ENCODE data around the gene OR10G4.
"Not testable (repeated sequence)": the region's sequence is repeated elsewhere in the genome, so short reads cannot be mapped to it uniquely, and the experiment has no call there.

The OR10G4 gene, protein sequence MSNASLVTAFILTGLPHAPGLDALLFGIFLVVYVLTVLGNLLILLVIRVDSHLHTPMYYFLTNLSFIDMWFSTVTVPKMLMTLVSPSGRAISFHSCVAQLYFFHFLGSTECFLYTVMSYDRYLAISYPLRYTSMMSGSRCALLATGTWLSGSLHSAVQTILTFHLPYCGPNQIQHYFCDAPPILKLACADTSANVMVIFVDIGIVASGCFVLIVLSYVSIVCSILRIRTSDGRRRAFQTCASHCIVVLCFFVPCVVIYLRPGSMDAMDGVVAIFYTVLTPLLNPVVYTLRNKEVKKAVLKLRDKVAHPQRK

DNA sequence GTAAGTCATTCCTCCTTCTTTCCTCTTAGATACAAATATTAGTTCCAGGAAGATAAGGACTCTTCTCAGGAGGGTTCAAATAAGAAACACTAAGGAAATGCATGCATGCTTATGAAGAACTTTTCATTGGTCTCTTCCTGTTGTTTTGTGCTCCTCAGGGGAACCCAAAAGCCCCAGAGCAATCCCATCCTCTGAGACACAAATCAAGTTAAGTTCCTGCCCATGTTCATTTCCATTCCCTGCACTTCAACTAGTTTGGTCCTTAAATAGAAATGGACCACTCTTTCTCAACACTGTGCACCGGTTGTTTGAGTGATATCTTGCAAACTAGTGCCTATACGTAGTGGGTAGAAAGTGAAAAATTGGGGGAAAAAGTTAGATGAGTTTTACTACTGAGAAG is at the start of gene OR10G4:
Gene OR10G4 (plus strand): TSS at position 301 of the 400 bp plus-strand sequence. CDS start 2,578 bp downstream, outside the sequence.
- no peak for DNase-seq

DNA sequence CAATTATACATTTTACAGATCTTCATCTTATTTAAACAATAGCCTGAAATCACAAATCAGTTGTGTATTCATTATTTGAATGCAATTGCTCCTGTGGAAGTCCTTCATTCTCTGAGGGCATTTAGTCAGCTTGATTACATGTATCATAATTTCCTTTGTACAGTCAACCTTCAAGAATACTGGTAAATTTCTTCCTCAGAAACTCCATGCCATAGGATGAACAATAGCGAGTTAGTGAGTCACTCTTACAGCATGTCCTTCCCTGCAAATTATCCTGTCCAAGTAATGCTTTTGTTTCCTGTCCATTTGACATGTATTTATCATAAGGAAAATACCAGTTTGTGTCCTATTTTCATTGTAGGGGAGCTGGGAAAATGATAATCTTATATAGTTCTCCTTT is 39.0 kb upstream of the OR10G4 start:
- DNase-seq: no peak

DNA sequence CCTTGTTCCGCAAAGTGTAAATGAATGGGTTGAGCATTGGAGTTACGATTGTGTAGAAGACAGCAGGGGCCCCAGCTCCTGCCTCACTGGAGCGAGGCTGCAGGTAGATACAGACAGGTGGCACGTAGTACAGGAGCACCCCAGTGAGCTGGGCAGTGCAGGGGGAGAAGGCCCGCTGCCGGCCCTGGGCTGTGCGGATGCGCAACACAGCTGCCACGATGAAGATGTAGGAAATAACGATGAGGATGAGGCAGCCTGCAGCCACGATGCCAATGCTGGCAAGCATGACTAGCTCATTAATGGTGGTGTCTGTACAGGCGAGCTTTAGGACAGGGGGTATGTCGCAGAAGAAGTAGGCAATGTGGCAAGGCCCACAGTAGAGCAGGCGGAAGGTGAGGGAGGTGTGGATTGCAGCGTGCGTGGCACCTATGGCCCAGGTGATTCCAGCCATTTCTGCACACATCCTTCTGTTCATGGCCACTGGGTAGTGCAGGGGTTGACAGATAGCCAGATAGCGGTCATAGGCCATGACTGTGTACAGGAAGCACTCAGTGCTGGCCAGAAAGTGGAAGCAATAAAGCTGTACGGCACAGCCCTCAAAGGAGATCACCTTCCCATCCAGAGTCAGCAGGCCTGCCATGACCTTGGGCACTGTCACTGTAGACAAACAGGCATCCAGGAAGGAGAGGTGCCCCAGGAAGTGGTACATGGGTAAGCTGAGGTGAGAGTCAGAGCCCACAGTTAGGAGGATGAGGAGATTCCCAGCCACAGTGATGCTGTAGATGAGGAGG is 35.8 kb upstream of the OR10G4 start:
- no peak for DNase-seq

DNA sequence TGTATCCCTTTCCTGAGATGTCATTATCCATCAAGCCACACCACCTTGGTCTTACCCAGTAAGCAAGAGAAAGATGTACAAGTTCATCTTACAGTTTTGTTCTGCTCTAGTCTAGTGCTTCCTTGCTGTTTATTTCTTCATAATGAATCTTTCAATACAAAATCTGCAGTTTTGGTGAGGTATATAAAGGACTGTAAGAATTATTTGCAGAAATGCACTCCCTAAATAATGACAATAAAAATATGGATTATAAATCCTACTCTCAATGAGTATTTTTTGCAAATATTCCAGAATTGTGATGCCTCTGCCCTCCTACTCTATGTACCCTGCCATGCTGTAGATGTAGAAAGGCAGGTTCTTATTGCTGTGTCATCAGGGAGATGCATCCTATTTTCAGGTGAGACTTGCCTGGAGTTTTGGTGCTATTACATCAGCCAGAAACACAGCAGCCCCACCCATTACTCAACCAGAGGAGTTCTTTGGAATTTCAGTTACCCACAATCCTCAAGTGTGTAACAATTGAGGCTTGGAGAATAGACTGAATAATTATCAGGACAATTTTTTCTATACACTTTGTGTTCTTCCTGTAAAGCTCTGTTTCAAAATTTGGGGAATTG is 35.0 kb upstream of the OR10G4 start, which contains the start of gene OR10S1:
Gene OR10S1 (minus strand): TSS at position 51 of the 617 bp plus-strand sequence. CDS start 117 bp downstream, outside the sequence.
- DNase-seq: no peak

DNA sequence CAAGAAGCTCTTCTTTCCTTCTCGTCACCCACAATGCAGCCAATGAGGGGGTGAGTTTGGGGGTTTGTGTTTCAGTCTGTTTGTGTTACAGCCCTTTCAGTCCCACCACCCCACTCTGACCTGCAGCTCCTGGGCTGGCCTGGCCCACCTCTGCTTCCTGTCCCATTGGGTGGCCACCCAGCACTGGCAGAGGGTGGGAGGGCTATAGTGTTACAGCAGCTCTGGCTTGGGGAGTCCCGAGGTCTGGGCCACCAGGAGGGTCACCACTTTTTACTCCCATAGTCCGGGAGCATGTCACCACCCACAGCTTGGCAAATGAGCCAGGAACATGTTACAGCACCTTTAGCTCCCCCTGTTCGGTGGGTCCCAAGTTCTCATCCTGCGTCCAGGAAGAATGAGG is 33.5 kb upstream of the OR10G4 start:
- DNase-seq: no peak

DNA sequence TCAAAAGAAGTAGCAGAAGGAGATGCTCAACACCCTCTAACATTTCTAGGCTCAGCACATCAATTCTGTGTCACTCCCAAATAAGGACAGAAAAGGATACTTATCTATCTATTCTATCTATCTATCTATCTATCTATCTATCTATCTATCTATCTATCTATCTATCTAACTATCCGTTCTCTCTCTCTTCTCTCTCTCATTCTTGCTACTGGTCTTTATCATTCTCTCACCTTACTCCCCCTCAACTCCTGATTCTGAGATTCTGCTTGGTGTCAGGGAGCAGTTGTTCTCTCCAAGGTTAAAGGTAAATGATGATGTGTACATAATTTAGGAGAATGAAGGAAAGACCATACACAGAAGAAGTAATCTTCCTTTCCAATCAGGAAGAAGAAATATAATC is 17.7 kb upstream of the OR10G4 start, which contains the start of gene OR10G6:
Gene OR10G6 (minus strand): TSS at position 43 of the 400 bp plus-strand sequence. CDS start 0 bp downstream, at position 43.
- DNase-seq: no peak

DNA sequence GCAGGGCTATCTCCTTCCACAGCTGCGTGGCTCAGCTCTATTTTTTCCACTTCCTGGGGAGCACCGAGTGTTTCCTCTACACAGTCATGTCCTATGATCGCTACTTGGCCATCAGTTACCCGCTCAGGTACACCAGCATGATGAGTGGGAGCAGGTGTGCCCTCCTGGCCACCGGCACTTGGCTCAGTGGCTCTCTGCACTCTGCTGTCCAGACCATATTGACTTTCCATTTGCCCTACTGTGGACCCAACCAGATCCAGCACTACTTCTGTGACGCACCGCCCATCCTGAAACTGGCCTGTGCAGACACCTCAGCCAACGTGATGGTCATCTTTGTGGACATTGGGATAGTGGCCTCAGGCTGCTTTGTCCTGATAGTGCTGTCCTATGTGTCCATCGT is 3.0 kb downstream of the OR10G4 start:
- DNase-seq: not testable (repeated sequence)

DNA sequence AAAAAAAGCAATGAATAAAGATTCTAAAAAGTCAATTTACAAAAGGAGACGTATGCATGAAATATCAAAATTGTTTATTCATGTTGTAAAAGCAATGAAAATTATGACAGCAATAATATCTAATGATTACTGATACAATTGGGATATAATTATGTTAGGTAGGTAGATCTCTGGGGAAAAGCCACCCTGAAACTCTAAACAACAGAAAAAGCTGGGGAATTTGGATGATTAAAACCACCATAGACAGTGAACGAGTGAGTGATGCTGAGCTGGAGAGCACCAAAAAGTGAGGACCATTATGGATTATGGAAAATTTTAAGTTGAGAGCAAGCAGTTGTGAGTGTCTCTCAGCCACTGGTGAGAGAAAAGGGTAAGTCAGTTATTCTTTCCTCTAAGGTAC is 13.7 kb downstream of the OR10G4 start, which contains the start of gene OR10G8:
Gene OR10G8 (plus strand): TSS at position 301 of the 400 bp plus-strand sequence. CDS start 2,825 bp downstream, outside the sequence.
- no peak for DNase-seq

DNA sequence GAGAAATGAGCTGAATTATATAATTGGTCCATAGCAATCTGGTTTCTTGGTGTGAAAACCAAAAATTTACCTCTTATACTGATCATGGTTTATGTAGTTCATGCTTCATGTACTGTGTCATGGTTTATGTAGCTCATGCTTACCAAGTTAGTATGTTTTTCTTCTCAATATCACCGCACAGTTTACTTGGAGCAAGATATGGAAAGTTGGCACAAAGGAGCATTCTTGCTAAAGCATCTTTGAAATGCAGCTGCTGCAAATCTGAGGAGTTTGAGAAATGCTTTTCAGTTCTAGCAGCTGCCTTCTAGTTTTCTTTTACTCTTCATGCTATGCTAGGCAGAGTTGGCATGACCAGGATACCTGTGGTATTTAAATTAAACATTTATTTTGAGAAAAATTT is 23.9 kb downstream of the OR10G4 start:
- no peak for DNase-seq

DNA sequence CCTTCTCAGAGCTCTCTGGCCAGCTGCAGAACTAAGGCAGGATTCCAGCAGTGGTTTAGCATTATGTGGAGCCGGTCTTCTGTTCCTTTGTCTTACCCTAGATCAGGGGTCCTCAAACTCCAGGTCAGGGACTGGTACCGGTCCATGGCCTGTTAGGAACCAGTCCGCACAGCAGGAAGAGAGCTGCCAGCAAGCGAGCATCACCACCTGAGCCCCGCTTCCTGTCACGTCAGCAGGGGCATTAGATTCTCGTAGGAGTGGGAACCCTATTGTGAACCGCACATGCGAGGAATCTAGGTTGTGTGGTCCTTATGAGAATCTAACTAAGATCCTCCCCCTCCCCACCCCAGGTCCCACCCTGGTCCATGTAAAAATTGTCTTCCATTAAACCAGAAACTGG is 26.8 kb downstream of the OR10G4 start:
- DNase-seq: no peak

DNA sequence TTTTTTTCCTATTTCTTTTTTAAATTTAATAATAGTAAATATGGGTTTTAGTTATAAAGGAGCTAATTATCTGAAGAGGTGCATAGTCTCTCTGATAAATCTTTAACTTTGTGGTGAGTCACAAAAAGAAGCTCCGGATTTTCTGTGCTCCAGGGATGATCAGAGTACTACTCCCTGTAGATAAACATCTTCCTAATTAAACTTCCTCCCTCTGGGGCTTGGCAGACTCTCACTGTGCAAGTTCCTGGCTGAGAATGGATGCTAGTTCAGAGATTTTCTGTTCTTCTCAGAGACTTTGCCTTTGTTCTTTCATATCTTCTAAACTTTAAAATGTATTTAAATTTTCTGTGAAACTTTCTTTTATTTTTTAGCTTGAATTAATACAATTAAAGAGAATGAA is 28.5 kb downstream of the OR10G4 start, which contains the start of gene OR10G7:
Gene OR10G7 (minus strand): TSS at position 72 of the 400 bp plus-strand sequence. CDS start 2,324 bp downstream, outside the sequence.
- no peak for DNase-seq

DNA sequence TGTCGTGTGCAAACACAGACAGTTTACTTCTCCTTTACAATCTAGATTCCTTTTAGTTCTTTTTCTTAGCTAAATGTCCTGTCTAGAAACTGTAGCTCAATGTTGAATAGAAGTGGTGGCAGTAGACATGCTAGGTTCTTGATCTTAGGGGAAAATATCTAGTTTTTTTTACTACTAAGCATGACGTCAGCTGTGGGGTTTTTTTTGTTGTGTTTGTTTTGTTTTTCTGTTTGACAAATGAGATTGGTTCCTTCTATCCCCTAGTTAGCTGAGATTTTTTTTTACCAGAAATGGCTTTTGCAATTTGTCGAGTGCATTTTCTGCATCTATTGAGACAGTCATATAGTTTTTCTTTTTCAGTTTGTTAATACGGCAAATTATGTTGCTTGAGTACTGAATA is 30.6 kb downstream of the OR10G4 start:
- DNase-seq: no peak

DNA sequence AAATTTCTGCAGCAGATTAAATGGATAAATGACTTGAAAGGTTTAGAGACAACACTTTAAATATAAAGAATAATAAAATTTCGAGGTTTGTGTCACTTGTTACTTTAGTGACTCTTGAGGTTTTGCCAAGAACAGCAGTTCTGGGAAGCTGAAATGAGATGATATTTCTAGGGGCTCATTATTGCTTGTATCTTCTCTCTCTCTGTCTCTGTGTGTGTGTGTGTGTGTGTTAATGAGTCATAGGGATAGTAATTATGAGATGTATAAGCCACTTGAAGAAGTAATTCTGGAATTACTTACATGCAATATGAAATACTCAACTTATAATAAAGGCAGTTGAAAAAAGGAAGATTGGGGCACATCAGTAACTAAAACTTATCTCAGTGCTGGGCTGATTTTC is 38.0 kb downstream of the OR10G4 start:
- no peak for DNase-seq

DNA sequence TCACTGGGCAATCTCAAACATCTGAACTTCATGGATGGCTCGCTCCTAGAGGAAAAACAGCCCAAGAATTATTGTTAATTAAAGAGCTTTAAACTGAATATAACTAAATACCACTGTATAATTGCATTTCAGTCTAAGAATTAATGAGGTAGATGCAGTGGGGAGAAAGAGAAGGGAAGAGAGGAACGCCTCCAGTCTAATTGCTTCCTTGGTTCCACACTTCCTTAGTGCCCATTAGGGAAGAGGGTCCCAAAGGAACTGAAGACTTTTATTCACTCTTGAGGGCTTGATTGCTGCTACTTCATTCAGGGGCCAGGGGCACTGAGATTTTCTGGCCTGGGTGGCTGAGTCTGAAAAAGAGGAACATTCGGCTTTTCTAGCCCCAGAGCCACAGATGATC is 40.2 kb downstream of the OR10G4 start:
- no peak for DNase-seq

Data from NCI-H446 treated with DMSO at 0.1 percent for 48 hours (cell line).